ENCODE measurements around the gene SLC15A4.
"Not testable (repeated sequence)": the region's sequence is repeated elsewhere in the genome, so short reads cannot be mapped to it uniquely, and the experiment has no call there.

SLC15A4 gene

DNA sequence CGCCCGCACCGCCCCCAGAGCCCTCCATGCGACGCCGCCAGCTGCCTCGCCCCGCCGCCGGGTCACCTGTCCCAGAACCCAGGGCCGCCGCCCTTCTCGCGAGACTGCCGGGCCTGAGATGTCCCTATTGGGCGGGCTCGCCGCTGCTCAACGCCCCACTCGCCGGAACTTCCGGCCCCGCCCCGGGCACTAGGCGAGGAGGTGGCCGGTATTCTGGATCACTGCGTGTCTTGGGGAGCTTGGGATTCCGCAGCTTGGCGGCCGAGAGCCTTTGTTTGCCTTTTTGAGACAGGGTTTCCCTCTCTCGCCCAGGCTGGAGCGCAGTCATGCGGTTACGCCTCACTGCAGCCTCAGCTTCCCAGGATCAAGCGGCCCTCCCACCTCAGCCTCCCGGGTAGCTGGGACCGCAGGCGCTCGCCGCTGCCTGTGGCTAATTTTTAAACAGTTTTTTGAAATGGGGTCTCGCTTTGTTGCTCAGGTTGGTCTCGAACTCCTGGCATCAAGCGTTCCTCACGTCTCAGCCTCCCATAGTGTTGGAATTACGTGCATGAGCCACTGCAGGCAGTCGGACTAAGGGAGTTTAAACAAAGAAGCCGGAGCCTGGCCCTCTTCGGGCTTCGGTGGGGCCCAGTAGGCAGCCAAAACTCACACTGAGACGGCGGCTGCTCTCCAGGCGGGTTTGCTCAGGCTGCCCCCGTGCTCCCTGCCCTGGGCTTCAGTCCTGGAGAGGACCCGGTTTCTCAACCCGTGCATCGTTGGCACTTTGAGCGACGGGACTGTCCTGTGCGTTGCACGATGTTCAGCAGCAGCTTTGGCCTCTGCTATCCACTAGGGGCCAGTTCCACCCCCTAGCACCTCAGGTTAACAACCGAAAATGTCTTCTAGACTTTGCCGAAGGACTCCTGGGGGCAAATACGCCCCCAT is at the start of gene SLC15A4:
Gene SLC15A4, minus strand, starts transcription at position 43 of the 924 bp plus-strand sequence. Its CDS starts 15 bp downstream, at position 28.
- DNase-seq = peak; percentile 80

DNA sequence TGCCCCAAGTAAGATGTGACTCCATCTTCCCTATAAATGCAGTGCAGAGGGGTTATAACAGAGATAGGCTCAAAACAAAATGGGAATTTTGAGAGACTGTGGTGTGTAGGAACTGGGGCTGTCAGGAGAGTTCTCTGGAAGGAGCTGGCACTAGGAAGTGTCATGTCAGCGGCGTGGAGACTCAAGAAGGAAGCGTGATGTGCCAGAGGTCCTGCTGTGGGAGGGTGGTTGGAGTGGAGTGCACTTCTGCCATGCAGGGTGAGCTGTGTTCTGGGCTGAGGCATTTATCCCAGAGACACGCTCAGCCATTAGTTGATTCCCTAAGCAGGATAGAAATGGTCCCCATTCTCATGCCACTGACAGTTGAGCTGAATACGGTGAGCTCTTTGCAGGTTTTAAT is 48.5 kb upstream of the SLC15A4 start:
- DNase-seq = no peak

DNA sequence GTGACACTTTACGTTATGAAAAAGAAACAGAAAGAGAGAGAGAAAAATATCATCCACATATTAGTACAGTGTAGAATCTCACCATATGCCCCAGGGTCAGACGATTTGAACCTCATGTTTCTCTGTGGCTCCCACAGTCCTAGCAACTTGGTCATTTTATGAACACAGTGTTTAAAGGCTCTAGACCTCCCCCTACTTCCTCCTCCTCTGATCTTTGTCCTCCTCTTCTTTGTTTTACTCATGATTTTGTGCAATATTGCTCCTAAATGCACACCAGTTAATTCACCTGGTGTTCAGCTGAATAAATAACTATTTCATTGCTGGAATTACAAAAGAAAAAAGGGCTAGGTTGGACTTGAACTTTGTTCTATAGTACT is 47.7 kb upstream of the SLC15A4 start:
- DNase-seq = no peak

GRCh38 chr12:128867466-128867865 is 43.7 kb upstream of the SLC15A4 start:
- no peak for DNase-seq

DNA sequence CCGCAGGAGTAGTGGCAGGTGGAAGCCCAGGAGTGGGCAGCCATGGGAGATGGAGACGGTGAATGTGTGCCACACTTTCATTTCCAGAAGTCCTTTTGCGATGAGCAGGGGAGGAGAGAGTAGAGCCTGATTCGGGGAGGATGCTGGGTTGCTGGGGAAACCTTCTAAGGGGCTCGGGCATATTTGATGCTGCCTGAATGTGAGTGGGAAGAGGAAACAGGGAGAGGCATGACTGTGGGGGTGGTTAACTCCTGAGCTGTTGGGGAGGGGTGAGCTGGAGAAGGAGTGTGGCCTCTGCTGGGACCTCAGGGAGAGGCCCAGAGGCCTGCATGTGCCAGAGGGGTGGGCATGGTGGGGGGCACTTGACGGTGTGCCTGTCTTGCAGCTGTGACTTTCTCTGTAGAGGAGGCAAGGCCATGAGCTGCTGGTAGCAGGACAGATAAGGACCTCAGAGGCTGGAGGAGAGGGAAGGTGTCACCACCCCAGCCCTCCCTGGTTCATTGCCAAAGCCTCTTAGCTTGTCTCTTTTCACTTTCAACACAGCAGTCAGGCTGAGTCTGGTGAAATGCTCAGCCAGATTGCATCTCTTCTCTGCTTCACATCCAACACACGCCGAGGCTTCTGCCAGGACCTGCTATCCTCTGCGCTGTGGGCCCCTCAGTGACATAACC is 40.9 kb upstream of the SLC15A4 start:
- DNase-seq = no peak

DNA sequence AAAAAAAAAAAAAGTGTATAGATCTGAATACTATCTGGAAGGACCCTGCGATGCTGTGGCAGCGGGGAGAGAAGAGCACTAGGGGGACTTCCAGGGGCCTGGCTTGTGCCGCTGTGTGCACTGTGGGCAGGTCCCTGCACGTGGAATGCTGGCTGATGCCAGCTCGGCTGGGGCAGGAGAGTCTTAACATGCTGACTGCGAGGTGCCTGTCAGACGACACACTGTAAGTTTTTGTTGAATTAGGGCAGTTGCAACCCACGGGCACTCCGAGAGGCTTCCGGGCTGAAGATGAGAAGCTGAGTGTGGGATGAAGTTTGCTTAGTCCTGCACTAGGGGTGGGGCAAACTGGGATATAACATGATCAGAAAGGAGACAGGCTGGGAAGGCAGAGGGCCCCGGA is 40.2 kb upstream of the SLC15A4 start:
- DNase-seq = no peak

GRCh38 chr12:128861226-128862016 is 37.7 kb upstream of the SLC15A4 start:
- no peak for DNase-seq

- no peak for DNase-seq
Measured at GRCh38 chr12:128859311-128859710, 35.6 kb upstream of the SLC15A4 start.

DNA sequence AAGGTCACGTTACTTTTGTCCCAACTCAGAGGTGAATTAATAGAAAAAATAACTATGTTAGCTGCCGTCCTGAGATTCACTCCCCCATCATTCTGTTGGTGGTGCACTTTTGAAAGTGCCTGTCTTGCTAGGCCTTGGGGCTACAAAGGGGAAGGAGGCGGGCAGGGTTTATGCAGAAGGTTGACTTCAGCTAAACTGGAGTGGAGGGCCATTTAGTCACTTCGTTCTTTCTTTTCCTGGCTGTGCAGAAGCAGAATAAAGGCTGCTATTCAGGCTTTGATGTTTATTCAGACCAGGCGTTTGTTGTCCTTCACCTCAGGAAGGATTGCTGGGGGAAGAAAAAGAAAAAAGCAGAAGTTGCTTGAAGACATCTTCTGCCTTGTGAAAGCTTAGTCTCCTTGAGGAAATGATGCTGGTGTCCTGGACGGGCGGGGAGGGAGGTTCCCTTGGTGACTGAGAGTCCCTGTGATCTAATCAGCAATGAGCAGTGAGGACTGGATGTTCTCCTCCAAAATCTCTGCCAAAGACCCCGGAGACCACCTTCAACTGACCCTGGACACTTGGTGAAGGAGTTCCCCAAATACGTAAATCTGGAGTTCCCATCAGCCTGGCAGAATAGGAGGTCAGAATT is 33.5 kb upstream of the SLC15A4 start:
- DNase-seq = no peak

GRCh38 chr12:128856791-128857078 is 33.0 kb upstream of the SLC15A4 start:
- DNase-seq = no peak

DNA sequence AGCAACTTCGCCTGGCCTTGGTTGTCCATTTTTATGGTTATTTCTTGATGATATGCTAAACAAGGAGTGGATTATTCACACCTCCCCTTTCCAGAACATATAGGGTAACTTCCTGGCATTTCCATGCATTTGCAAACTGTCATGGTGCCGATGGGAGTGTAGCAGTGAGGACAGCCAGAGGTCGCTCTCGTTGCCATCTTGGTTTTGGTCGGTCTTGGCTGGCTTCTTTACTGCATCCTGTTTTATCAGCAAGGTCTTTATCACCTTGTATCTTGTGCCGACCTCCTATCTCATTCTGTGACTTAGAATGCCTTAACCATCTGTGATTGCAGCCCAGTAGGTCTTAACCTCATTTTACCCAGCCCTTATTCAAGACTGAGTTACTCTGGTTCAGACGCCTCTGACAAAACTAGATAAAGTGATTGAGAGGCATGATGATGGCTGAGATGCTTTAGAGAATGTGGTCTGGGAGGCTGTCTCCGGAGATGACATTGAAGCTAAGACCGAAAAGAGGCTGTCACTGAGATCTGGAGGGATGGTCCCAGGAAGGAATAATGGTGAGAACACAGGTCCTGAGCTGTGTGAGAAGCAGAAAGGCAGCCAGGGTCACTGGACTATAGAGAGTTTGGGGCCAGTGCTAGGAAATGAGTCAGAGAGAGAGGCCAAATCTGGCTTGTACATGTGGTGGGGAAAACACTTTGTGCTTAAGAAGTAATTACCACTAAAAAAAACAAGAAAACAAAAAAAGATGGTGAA is 32.5 kb upstream of the SLC15A4 start:
- DNase-seq = no peak

DNA sequence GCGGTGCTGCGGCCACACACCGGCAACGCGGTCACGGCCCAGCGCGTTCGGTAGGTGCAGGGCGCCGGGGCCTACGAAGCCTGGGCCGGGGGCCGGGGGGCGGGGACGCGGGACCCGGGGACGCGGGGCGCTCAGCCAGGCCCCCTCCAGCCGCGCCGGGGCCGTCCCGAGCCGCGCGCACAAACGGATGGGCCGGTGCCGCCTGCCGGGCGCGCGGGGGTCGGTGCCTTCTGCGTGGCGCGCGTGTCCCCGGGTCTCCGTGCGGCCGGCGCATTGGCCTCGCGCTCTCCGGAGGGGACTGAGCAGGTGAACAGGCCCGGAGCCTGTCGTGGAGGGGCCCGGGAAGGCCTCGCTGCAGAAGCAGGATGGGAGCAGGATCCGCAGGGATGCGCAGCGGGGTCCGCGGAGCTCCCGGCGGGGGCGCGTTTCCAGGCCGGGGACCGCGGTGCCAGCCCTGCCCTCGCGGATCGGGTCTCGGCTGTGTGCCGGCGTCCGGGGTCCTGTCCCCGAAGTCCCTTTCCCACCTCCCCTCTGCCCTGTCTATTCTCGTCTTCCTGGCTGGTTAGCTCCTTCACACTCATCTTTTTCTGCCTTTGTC is 29.9 kb upstream of the SLC15A4 start:
- DNase-seq = no peak

- DNase-seq = no peak
Measured at GRCh38 chr12:128852885-128853599, 29.3 kb upstream of the SLC15A4 start, which contains the start of gene GLT1D1. Gene GLT1D1 (plus strand): TSS chr12:128853478. CDS start chr12:128853582, 104 bp downstream.

GRCh38 chr12:128852026-128852698 is 28.4 kb upstream of the SLC15A4 start:
- DNase-seq = no peak

DNA sequence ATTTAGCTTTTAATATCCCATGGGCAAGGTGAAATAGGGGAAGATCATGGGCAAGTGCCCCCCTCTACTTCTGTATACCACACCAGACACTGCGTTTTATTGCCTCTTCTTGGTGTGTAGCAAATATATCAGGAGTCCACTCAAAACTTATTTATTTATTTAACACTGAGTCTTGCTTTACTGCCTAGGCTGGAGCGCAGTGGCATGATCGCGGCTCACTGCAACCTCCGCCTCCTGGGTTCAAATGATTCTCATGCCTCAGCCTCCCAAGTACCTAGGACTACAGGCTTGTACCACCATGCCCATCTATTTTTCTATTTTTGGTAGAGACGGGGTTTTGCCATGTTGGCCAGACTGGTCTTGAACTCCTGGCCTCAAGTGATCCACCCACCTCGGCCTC is 27.7 kb upstream of the SLC15A4 start:
- DNase-seq = not testable (repeated sequence)

- no peak for DNase-seq
Measured at GRCh38 chr12:128850400-128850799, 26.6 kb upstream of the SLC15A4 start.

- not testable (repeated sequence) for DNase-seq
Measured at GRCh38 chr12:128849806-128850205, 26.0 kb upstream of the SLC15A4 start.

DNA sequence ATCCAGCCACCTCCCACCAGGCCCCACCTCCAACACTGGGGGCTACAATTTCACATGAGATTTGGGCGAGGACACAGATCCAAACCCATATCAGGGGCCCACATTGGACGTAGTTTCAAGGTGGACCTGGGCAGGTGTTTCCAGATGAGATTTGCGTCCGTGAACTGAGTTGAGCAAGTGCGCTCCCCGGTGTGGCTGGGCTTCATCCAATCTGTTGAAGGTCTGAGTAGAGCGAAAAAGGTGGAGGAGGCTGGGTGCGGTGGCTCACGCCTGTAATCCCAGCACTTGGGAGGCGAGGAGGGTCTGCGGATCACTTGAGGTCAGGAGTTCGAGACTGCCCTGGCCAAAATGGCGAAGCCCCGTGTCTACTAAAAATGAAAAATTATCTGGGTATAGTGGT is 24.6 kb upstream of the SLC15A4 start:
- no peak for DNase-seq

DNA sequence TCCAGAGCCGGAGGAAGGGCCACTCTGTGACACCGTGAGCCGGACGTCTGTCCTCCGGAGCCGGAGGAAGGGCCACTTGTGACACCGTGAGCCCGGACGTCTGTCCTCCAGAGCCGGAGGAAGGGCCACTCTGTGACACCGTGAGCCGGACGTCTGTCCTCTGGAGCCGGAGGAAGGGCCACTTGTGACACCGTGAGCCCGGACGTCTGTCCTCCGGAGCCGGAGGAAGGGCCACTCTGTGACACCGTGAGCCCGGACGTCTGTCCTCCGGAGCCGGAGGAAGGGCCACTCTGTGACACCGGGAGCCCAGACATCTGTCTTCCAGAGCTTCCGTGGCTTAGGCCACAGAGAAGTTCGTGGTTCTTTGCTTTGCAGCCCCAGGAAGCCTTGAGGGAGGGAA is 22.9 kb upstream of the SLC15A4 start:
- DNase-seq = not testable (repeated sequence)

DNA sequence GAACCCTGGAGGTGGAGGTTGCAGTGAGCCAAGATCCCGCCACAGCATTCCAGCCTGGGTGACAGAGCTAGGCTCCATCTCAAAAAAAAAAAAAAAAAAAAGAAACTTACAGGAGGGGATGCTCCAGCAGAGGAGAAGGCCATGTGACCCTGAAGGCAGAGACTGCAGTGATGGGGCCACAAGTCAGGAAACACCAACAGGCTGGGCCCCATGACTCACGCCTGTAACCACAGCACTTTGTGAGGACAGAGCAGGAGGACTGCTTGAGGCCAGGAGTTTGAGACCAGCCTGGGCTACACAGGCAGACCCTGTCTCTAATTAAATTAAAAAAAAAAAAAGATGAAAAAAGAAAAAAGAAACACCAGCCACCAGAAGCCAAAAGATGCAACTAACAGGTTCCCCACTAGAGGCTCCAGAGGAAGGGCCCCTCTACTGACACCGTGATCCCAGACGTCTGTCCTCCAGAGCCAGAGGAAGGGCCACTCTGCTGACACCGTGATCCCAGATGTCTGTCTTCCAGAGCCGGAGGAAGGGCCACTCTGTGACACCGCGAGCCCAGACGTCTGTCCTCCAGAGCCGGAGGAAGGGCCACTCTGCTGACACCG is 20.4 kb upstream of the SLC15A4 start:
- no peak for DNase-seq

All from activated T-cell treated with anti-CD3 and anti-CD28 coated beads for 4 hours (primary cell).